HCT116 (cell line): ENCODE data around the gene MSLN. TPM values are rescaled to one million over a fixed set of nuclear protein-coding genes. Genes with fewer than 3 reads are reported as not detected.

Experiments used
- ATAC-seq: fragments of 200-7000 bp; cut with Tn5 transposase; 2 replicates; pipeline ENCODE4 v1.9.1; 2020; ENCODE audit warnings: mild to moderate bottlenecking, moderate library complexity
- BruUV-seq: library from RNA; stranded (reverse); fragments of 400-500 nt; replicated peaks from 2 replicates; lab custom pipeline; 2021; lab: Mats Ljungman, UMichigan
- CTCF ChIA-PET: fragments of 300-600 bp; sonication (Branson Sonifier 250); formaldehyde crosslinking; loops from one replicate; lab custom pipeline; 2021; ENCODE audit warnings: antibody characterized with exemption; lab: Charles Lee
- POLR2A ChIA-PET: fragments of 300-600, 350-600 bp; sonication (Branson Sonifier 250); formaldehyde crosslinking; loops from one replicate; lab custom pipeline; 2021; ENCODE audit warnings: antibody characterized with exemption; lab: Charles Lee
- RAD21 ChIA-PET, 2 experiments: fragments of 300-600 bp; sonication (Branson Sonifier 250); formaldehyde crosslinking; loops; one replicate each; lab custom pipeline; 2023; ENCODE audit warnings: low total read pairs in 2 of 2; ENCODE audit not compliant: uncharacterized antibody in 2 of 2, unreplicated experiment in 2 of 2, low non-redundant PET in 1 of 2; lab: Charles Lee
- DNase-seq: peaks from one replicate; pipeline ENCODE4 v3.0.0-alpha.2; 2010; ENCODE audit warnings: low read depth, low spot score
- H2AFZ ChIP-seq: fragments of 200-600 bp; shearing (Covaris generic), sonication (generic); 2 replicates; pipeline ENCODE4 v1.6.1; 2017; ENCODE audit warnings: low read depth, mixed run types, mixed read lengths, antibody characterized with exemption, low read length; ENCODE audit not compliant: poor library complexity, severe bottlenecking
- H3K27ac ChIP-seq: 2 replicates; pipeline ENCODE4 v1.5.1; 2012; ENCODE audit warnings: low read depth, low read length
- H3K27me3 ChIP-seq: fragments of 200-600 bp; sonication (generic); 2 replicates; pipeline ENCODE4 v1.6.1; 2016; ENCODE audit warnings: mixed run types, low read length, mixed read lengths; ENCODE audit not compliant: insufficient read depth
- H3K36me3 ChIP-seq, 2 experiments: fragments of 200-500 bp in 1 of 2; fragments of 200-600 bp in 1 of 2; sonication (Bioruptor generic) in 1 of 2; sonication (generic) in 1 of 2; 2 replicates each; pipeline versions ENCODE4 v1.5.1 to v1.6.1; 2014 to 2016; ENCODE audit warnings: low read length in 2 of 2, inconsistent platforms in 1 of 2, mixed read lengths in 1 of 2, mixed run types in 1 of 2; ENCODE audit not compliant: insufficient read depth in 2 of 2, control insufficient read depth in 1 of 2
- H3K4me1 ChIP-seq, 2 experiments: fragments of 200-600 bp in 1 of 2; sonication (generic) in 1 of 2; 2 replicates each; pipeline versions ENCODE4 v1.5.1 to v1.6.1; 2012 to 2017; ENCODE audit warnings: low read length in 2 of 2, inconsistent platforms in 1 of 2, mild to moderate bottlenecking in 1 of 2, mixed read lengths in 1 of 2, mixed run types in 1 of 2, moderate library complexity in 1 of 2; ENCODE audit not compliant: insufficient read depth in 2 of 2, control insufficient read depth in 1 of 2
- H3K4me2 ChIP-seq: fragments of 200-600 bp; sonication (generic); 2 replicates; pipeline ENCODE4 v1.6.1; 2017; ENCODE audit warnings: mixed run types, low read length, mixed read lengths
- H3K4me3 ChIP-seq, 2 experiments: fragments of 200-600 bp in 1 of 2; sonication (generic) in 1 of 2; replicated peaks in 1 of 2; 2 replicates each; pipeline ENCODE4 v1.5.1; 2011 to 2016; ENCODE audit warnings: low read length in 2 of 2, control low read depth in 1 of 2, low read depth in 1 of 2, mild to moderate bottlenecking in 1 of 2, mixed read lengths in 1 of 2, mixed run types in 1 of 2
- H3K79me2 ChIP-seq: fragments of 200-600 bp; sonication (generic); 2 replicates; pipeline ENCODE4 v1.6.1; 2017; ENCODE audit warnings: mild to moderate bottlenecking, mixed run types, low read length, moderate library complexity, mixed read lengths; ENCODE audit not compliant: insufficient read depth
- H3K9ac ChIP-seq: fragments of 200-600 bp; sonication (generic); 2 replicates; pipeline ENCODE4 v1.6.1; 2016; ENCODE audit warnings: low read length, mixed read lengths
- H3K9me2 ChIP-seq: fragments of 200-600 bp; sonication (generic), shearing (Covaris generic); 2 replicates; pipeline ENCODE4 v1.6.1; 2017; ENCODE audit warnings: mixed run types, mild to moderate bottlenecking, moderate library complexity; ENCODE audit not compliant: insufficient read depth
- H3K9me3 ChIP-seq, 2 experiments: fragments of 200-500 bp in 1 of 2; fragments of 200-600 bp in 1 of 2; sonication (Bioruptor generic) in 1 of 2; sonication (generic) in 1 of 2; 2 replicates each; pipeline ENCODE4 v1.6.1; 2014 to 2017; ENCODE audit warnings: low read length in 2 of 2, mixed read lengths in 2 of 2, inconsistent platforms in 1 of 2, low read depth in 1 of 2, mild to moderate bottlenecking in 1 of 2, mixed run types in 1 of 2, moderate library complexity in 1 of 2; ENCODE audit not compliant: control insufficient read depth in 1 of 2, insufficient read depth in 1 of 2
- H4K20me1 ChIP-seq: fragments of 200-600 bp; sonication (generic), shearing (Covaris generic); 2 replicates; pipeline ENCODE4 v1.6.1; 2017; ENCODE audit warnings: mixed run types, mild to moderate bottlenecking, moderate library complexity; ENCODE audit not compliant: insufficient read depth
- RAD21 ChIP-seq: IDR thresholded peaks from 2 replicates; pipeline ENCODE4 v1.6.1; 2012; ENCODE audit warnings: low read depth, mild to moderate bottlenecking
- SP1 ChIP-seq: IDR thresholded peaks from 2 replicates; pipeline ENCODE4 v1.6.1; 2012; ENCODE audit warnings: low read depth
- intact Hi-C: fragments of 100-400 bp; cut with micrococcal nuclease; formaldehyde crosslinking; loops from 2 replicates; pipeline ENCODE4 v1.10.0; 2022
- total RNA-seq: library from RNA; stranded (reverse); gene quantifications from one replicate; pipeline ENCODE4 v1.2.1, GENCODE V29; 2021; ENCODE audit not compliant: unreplicated experiment
- TF ChIP-seq, protein P1 (sequence below), 3 experiments: fragments of 200-600 bp in 1 of 3; sonication (generic) in 1 of 3; IDR thresholded peaks in 2 of 3; conservative IDR thresholded peaks in 1 of 3; 2 replicates each; pipeline ENCODE4 v1.5.1; 2012 to 2017; ENCODE audit warnings: low read depth in 2 of 3, low read length in 2 of 3, antibody characterized with exemption in 1 of 3, borderline replicate concordance in 1 of 3, control low read depth in 1 of 3, mild to moderate bottlenecking in 1 of 3, mixed read lengths in 1 of 3, mixed run types in 1 of 3, moderate library complexity in 1 of 3; ENCODE audit not compliant: insufficient read depth in 1 of 3
- TF ChIP-seq, protein P2 (sequence below): IDR thresholded peaks from 2 replicates; pipeline ENCODE4 v1.6.1; 2012

MSLN gene
- total RNA-seq, 1 experiment from 2014 or later = 40.9 TPM

GRCh38 chr16:785563-786535 is 25.3 kb downstream of the MSLN start (continued):
- TF ChIP-seq, protein P1, sequence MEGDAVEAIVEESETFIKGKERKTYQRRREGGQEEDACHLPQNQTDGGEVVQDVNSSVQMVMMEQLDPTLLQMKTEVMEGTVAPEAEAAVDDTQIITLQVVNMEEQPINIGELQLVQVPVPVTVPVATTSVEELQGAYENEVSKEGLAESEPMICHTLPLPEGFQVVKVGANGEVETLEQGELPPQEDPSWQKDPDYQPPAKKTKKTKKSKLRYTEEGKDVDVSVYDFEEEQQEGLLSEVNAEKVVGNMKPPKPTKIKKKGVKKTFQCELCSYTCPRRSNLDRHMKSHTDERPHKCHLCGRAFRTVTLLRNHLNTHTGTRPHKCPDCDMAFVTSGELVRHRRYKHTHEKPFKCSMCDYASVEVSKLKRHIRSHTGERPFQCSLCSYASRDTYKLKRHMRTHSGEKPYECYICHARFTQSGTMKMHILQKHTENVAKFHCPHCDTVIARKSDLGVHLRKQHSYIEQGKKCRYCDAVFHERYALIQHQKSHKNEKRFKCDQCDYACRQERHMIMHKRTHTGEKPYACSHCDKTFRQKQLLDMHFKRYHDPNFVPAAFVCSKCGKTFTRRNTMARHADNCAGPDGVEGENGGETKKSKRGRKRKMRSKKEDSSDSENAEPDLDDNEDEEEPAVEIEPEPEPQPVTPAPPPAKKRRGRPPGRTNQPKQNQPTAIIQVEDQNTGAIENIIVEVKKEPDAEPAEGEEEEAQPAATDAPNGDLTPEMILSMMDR (IDR thresholded peaks at IDR 0.05 in 2 of 3, conservative IDR thresholded peaks at IDR 0.05 in 1 of 3; ENCODE audit: borderline replicate concordance in 1 of 3, insufficient read depth in 1 of 3, low read depth in 2 of 3, low read length in 2 of 3) = peak; percentile 78 to 88 (median 85)
- TF ChIP-seq RAD21 = peak; percentile 94

GRCh38 chr16:787321-787966 is 26.9 kb downstream of the MSLN start:
- Histone ChIP-seq H3K27me3 (no peaks in the 10 kb centered on the region), H3K4me2 (peak overlapping the region; percentile 94), H3K79me2 (peaks cover 55% of the 10 kb centered on the region), H3K9ac (peak overlapping the region; percentile 93), H4K20me1 (no peaks in the 10 kb centered on the region), H3K36me3 (peaks cover 5 to 40% of the 10 kb centered on the region in 2 experiments), H3K27ac (peak overlapping the region; percentile 75), H3K9me3 (no peaks in the 10 kb centered on the region), H3K4me1 (peaks cover 5 to 37% of the 10 kb centered on the region in 2 experiments; a peak in 3 of 4 replicates), H2AFZ (no peak overlapping the region), H3K9me2 (no peaks in the 10 kb centered on the region), H3K4me3 (peak overlapping the region; percentile 75 to 99)
- TF ChIP-seq, protein P2, sequence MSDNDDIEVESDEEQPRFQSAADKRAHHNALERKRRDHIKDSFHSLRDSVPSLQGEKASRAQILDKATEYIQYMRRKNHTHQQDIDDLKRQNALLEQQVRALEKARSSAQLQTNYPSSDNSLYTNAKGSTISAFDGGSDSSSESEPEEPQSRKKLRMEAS = peak; percentile 46
- TF ChIP-seq SP1 = no peak
- TSS peak; percentile 46 for BruUV-seq
- ChIA-PET POLR2A (interaction anchor here (1.6 kb wide), 1 partner anchor 27 kb away, joined by 5 read pairs; the partner anchor contains the start of gene MSLN), CTCF (interaction anchor here (1.1 to 1.9 kb wide), 3 partner anchors 66 to 75 kb away, joined by 3 to 10 read pairs (median 6); partner anchors contain the start of gene ANTKMT), RAD21 (no interaction called here)
- intact Hi-C loops = no loop called here
- ATAC-seq (no peak), DNase-seq (no peak)
